ENCODE data around the gene GABPA.
"Not testable (repeated sequence)": the region's sequence is repeated elsewhere in the genome, so short reads cannot be mapped to it uniquely, and the experiment has no call there.

The GABPA gene

DNA sequence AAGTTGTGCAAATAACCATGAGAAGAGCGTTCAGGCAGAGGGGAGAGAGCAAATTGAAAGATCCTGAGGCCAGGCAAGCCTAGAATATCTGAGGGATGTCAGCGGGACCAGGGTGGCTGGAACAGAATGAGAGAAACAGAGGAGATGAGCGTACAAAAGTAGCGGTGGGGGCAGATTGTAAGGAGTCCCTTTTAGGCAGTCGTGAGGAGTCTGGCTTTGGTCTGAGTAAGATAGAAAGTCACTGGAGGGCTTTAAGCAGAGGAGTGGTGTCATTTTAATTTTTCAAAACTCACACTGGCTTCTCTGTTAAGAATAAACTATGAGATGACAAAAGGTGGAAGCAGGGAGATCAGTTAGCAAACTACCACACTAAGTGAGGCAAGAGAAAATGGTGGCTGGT lies 24.2 kb upstream of the GABPA start:
- no peak overlapping the region for H3K4me3 ChIP-seq (ENCODE audit: low read length in 2 of 2)
- H3K36me3 ChIP-seq (ENCODE audit: control insufficient read depth in 2 of 2, insufficient read depth in 2 of 2, low read length in 2 of 2): peaks cover 0 to 5% of the 10 kb centered on the region in 2 donors
- H3K4me1 ChIP-seq (ENCODE audit: control insufficient read depth in 2 of 2, insufficient read depth in 2 of 2, low read length in 2 of 2): no peaks in the 10 kb centered on the region
- no peaks in the 10 kb centered on the region for H3K9me3 ChIP-seq (ENCODE audit: control insufficient read depth in 2 of 2, low read length in 2 of 2)
- no peak overlapping the region for H3K27ac ChIP-seq (ENCODE audit: low read depth in 2 of 2, low read length in 2 of 2)
- H3K9ac ChIP-seq (ENCODE audit: low read depth in 1 of 2, low read length in 2 of 2): no peak overlapping the region
- no peaks in the 10 kb centered on the region for H3K27me3 ChIP-seq (ENCODE audit: control insufficient read depth in 2 of 2, insufficient read depth in 2 of 2, low read length in 2 of 2)

DNA sequence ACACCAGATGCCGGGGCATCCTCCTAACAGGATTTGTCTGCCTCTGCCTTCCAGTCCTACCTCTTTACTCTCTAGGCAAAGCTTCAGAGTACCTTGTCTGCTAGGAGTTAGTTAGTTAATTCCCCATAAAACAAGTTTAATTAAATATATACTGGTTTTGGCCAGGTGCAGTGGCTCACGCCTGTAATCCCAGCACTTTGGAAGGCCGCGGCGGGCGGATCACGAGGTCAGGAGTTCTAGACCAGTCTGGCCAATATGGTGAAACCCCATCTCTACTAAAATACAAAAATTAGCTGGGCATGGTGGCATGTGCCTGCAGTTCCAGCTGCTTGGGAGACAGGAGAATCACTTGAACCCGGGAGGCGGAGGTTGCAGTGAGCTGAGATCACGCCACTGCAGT lies 20.7 kb upstream of the GABPA start:
- H3K9me3 ChIP-seq (ENCODE audit: control insufficient read depth in 2 of 2, low read length in 2 of 2); H3K27ac ChIP-seq (ENCODE audit: low read depth in 2 of 2, low read length in 2 of 2); H3K9ac ChIP-seq (ENCODE audit: low read depth in 1 of 2, low read length in 2 of 2); H3K4me3 ChIP-seq (ENCODE audit: low read length in 2 of 2); H3K27me3 ChIP-seq (ENCODE audit: control insufficient read depth in 2 of 2, insufficient read depth in 2 of 2, low read length in 2 of 2); H3K4me1 ChIP-seq (ENCODE audit: control insufficient read depth in 2 of 2, insufficient read depth in 2 of 2, low read length in 2 of 2): not testable (repeated sequence)
- peaks cover 0 to 18% of the 10 kb centered on the region in 2 donors for H3K36me3 ChIP-seq (ENCODE audit: control insufficient read depth in 2 of 2, insufficient read depth in 2 of 2, low read length in 2 of 2)

DNA sequence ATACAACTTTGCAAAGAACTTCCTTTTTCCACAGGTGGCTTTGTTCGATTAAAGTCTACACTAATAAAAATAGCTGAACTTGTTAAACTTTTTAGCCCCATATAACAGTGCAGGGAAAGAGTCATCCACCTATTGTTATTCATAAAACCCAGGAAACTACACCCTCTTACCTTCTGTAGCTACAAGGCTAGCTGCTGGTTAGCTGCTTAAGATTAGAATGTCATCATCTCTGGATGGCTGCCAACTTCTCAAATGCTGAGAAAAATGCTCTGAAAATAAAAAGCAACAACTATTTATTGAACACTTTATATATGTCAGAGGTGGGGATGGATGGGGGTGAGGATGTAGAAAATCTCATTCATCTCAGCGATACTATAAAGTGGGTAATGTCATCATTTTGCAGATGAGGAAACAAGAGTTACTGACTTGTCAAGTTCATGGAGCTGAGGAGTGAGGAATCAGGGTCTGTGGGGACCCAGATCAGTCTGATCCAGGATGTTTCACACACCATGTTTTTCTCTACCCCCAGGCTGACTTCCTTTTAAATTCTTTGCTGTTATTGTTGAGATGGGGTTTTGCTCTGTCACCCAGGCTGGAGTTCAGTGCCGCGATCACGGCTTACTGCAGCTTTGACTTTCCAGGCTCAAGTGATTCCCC lies 17.2 kb upstream of the GABPA start:
- H3K9me3 ChIP-seq (ENCODE audit: control insufficient read depth in 2 of 2, low read length in 2 of 2): no peaks in the 10 kb centered on the region
- no peaks in the 10 kb centered on the region for H3K4me1 ChIP-seq (ENCODE audit: control insufficient read depth in 2 of 2, insufficient read depth in 2 of 2, low read length in 2 of 2)
- no peaks in the 10 kb centered on the region for H3K27me3 ChIP-seq (ENCODE audit: control insufficient read depth in 2 of 2, insufficient read depth in 2 of 2, low read length in 2 of 2)
- H3K4me3 ChIP-seq (ENCODE audit: low read length in 2 of 2): no peak overlapping the region
- H3K9ac ChIP-seq (ENCODE audit: low read depth in 1 of 2, low read length in 2 of 2): no peak overlapping the region
- H3K27ac ChIP-seq (ENCODE audit: low read depth in 2 of 2, low read length in 2 of 2): no peak overlapping the region
- peaks cover 8 to 26% of the 10 kb centered on the region in 2 donors for H3K36me3 ChIP-seq (ENCODE audit: control insufficient read depth in 2 of 2, insufficient read depth in 2 of 2, low read length in 2 of 2)

DNA sequence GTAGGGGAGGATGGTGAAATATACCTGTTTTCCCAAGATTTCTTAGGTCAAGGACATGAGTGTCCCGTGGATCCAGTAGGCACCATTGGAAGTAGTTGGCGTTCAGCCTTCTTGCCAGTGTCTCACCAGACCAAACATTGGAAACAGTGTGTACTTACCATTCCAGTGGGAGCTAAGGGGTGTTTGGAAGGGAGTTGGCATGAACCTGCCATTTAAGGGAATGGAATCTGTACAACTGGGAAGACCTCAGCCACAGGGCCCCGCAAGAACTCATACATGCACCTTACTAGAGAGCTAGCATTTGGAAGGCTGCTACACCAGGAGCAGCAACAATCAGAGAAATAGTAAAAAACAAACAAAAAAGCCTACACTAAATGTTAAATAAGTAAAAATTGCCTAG lies 12.8 kb upstream of the GABPA start:
- Histone ChIP-seq H3K9me3 (ENCODE audit: control insufficient read depth in 2 of 2, low read length in 2 of 2) (no peaks in the 10 kb centered on the region), H3K36me3 (ENCODE audit: control insufficient read depth in 2 of 2, insufficient read depth in 2 of 2, low read length in 2 of 2) (peaks cover 39 to 47% of the 10 kb centered on the region in 2 donors), H3K9ac (ENCODE audit: low read depth in 1 of 2, low read length in 2 of 2) (no peak overlapping the region), H3K27ac (ENCODE audit: low read depth in 2 of 2, low read length in 2 of 2) (no peak overlapping the region), H3K4me3 (ENCODE audit: low read length in 2 of 2) (no peak overlapping the region), H3K27me3 (ENCODE audit: control insufficient read depth in 2 of 2, insufficient read depth in 2 of 2, low read length in 2 of 2) (no peaks in the 10 kb centered on the region), H3K4me1 (ENCODE audit: control insufficient read depth in 2 of 2, insufficient read depth in 2 of 2, low read length in 2 of 2) (no peaks in the 10 kb centered on the region)

DNA sequence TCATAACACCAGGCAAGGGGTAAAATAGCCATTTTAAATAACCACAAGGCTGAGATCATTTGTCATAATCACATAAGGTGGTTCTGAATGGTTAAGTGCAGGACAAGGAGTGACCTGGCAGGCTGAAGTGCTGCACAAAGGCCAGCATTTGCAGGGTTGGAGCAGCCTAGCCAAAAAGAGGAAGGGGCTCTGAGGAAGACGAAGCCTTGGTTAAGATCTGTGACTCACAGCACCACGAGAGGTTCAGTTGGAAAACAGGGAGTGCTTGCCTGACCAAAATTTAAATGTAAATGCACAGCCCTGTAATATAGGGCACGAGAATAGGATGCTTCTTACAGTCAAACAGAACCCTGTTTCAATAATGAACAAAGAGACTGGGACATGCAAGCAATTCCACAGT lies 12.1 kb upstream of the GABPA start:
- peaks cover 42 to 52% of the 10 kb centered on the region in 2 donors for H3K36me3 ChIP-seq (ENCODE audit: control insufficient read depth in 2 of 2, insufficient read depth in 2 of 2, low read length in 2 of 2)
- no peaks in the 10 kb centered on the region for H3K27me3 ChIP-seq (ENCODE audit: control insufficient read depth in 2 of 2, insufficient read depth in 2 of 2, low read length in 2 of 2)
- H3K27ac ChIP-seq (ENCODE audit: low read depth in 2 of 2, low read length in 2 of 2): no peak overlapping the region

DNA sequence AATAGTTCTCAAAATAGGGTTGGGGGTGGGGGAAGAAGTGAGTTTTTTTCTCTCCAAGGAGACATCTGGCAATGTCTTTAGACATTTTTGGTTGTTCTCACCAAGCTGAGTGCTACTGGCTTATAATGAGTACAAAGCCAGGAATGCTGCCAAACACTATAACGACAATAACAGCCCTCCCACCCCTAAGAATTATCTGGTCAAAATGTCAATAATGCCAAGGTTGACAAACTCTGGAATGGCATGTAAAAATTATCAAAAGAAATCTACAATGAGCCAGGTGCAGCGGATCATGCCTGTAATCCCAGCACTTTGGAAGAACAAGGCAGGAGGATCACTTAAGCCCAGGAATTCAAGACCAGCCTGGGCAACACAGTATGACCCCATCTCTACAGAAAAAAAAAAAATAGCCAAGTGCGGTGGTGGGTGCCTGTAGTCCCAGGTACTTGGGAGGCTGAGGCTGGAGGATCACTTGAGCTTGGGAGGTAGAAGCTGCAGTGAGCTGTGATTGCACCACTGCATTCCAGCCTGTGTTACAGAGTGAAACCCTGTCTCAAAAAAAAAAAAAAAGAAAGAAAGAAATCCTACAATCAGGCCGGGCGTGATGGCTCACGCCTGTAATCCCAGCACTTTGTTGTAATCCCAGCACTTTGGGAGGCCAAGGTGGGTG lies 2.5 kb upstream of the GABPA start:
- H3K9ac ChIP-seq (ENCODE audit: low read depth in 1 of 2, low read length in 2 of 2): no peak overlapping the region
- no peaks in the 10 kb centered on the region for H3K27me3 ChIP-seq (ENCODE audit: control insufficient read depth in 2 of 2, insufficient read depth in 2 of 2, low read length in 2 of 2)
- peaks cover 29 to 30% of the 10 kb centered on the region in 2 donors for H3K36me3 ChIP-seq (ENCODE audit: control insufficient read depth in 2 of 2, insufficient read depth in 2 of 2, low read length in 2 of 2)
- peaks cover 11 to 17% of the 10 kb centered on the region in 2 donors for H3K4me1 ChIP-seq (ENCODE audit: control insufficient read depth in 2 of 2, insufficient read depth in 2 of 2, low read length in 2 of 2)
- no peak overlapping the region for H3K4me3 ChIP-seq (ENCODE audit: low read length in 2 of 2)
- H3K27ac ChIP-seq (ENCODE audit: low read depth in 2 of 2, low read length in 2 of 2): no peak overlapping the region
- H3K9me3 ChIP-seq (ENCODE audit: control insufficient read depth in 2 of 2, low read length in 2 of 2): no peaks in the 10 kb centered on the region

More for the DNA sequence above, 12.1 kb upstream of the GABPA start:
- no peak overlapping the region for H3K4me3 ChIP-seq (ENCODE audit: low read length in 2 of 2)
- no peak overlapping the region for H3K9ac ChIP-seq (ENCODE audit: low read depth in 1 of 2, low read length in 2 of 2)
- no peaks in the 10 kb centered on the region for H3K4me1 ChIP-seq (ENCODE audit: control insufficient read depth in 2 of 2, insufficient read depth in 2 of 2, low read length in 2 of 2)
- no peaks in the 10 kb centered on the region for H3K9me3 ChIP-seq (ENCODE audit: control insufficient read depth in 2 of 2, low read length in 2 of 2)

DNA sequence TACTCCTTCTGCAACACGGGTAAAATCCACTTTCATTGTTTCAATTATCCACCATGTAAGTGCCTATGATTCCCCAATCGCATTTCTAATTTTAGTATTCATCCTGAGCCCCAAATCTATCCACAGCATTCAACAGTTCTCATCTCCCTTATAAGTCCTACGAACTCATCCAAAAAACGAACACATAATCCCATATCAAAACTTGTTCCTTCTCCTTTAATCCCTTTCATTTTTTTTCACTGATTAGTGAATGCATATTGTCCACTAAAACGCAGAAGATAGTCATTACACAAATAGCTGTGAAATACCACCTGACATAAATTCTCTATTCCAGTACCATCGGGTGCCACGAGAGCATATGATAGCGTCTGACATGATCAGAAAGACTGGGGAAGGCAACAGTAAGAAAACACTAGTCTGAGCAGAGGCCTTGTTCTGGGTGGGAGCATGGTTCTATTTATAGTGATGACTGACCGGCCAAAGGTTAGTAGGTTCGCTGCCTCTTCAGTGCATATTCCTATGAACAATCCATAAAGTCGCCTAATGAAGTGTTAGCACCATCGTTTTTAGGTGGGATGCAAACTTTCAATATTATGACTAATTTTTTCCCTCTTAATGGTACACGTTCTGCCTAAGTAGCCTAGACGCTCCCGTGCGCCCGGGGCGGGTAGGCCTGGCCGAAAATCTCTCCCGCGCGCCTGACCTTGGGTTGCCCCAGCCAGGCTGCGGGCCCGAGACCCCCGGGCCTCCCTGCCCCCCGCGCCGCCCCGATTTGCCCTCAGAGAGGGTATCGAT lies 716 bp upstream of the GABPA start:
- H3K4me1 ChIP-seq (ENCODE audit: control insufficient read depth in 2 of 2, insufficient read depth in 2 of 2, low read length in 2 of 2): peaks cover 11 to 17% of the 10 kb centered on the region in 2 donors
- peak overlapping the region; percentile 88 to 96 for H3K9ac ChIP-seq (ENCODE audit: low read depth in 1 of 2, low read length in 2 of 2)
- H3K36me3 ChIP-seq (ENCODE audit: control insufficient read depth in 2 of 2, insufficient read depth in 2 of 2, low read length in 2 of 2): peaks cover 12% of the 10 kb centered on the region in 2 donors
- H3K27me3 ChIP-seq (ENCODE audit: control insufficient read depth in 2 of 2, insufficient read depth in 2 of 2, low read length in 2 of 2): no peaks in the 10 kb centered on the region
- H3K9me3 ChIP-seq (ENCODE audit: control insufficient read depth in 2 of 2, low read length in 2 of 2): no peaks in the 10 kb centered on the region
- peak overlapping the region; percentile 97 to 98 for H3K27ac ChIP-seq (ENCODE audit: low read depth in 2 of 2, low read length in 2 of 2)
- H3K4me3 ChIP-seq (ENCODE audit: low read length in 2 of 2): peak overlapping the region; percentile 93 to 96

DNA sequence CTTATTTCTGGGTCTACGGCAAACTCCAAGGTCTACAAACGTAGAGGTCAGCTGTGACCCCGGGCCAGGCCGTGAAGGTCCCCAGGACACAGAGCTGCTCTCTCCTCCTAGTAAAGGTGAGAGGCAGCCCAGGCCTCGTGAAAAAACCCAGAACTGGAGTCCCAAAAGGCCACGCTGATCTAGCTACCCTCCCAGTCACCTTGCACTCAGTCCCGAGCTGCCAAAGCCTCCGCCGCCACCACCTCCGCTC lies 193 bp upstream of the GABPA start:
- Histone ChIP-seq H3K27me3 (ENCODE audit: control insufficient read depth in 2 of 2, insufficient read depth in 2 of 2, low read length in 2 of 2) (no peaks in the 10 kb centered on the region), H3K4me1 (ENCODE audit: control insufficient read depth in 2 of 2, insufficient read depth in 2 of 2, low read length in 2 of 2) (peaks cover 11 to 17% of the 10 kb centered on the region in 2 donors), H3K4me3 (ENCODE audit: low read length in 2 of 2) (peak overlapping the region; percentile 93 to 96), H3K9ac (ENCODE audit: low read depth in 1 of 2, low read length in 2 of 2) (peak overlapping the region; percentile 88 to 96), H3K9me3 (ENCODE audit: control insufficient read depth in 2 of 2, low read length in 2 of 2) (no peaks in the 10 kb centered on the region), H3K27ac (ENCODE audit: low read depth in 2 of 2, low read length in 2 of 2) (peak overlapping the region; percentile 97 to 98), H3K36me3 (ENCODE audit: control insufficient read depth in 2 of 2, insufficient read depth in 2 of 2, low read length in 2 of 2) (peaks cover 7 to 8% of the 10 kb centered on the region in 2 donors)

DNA sequence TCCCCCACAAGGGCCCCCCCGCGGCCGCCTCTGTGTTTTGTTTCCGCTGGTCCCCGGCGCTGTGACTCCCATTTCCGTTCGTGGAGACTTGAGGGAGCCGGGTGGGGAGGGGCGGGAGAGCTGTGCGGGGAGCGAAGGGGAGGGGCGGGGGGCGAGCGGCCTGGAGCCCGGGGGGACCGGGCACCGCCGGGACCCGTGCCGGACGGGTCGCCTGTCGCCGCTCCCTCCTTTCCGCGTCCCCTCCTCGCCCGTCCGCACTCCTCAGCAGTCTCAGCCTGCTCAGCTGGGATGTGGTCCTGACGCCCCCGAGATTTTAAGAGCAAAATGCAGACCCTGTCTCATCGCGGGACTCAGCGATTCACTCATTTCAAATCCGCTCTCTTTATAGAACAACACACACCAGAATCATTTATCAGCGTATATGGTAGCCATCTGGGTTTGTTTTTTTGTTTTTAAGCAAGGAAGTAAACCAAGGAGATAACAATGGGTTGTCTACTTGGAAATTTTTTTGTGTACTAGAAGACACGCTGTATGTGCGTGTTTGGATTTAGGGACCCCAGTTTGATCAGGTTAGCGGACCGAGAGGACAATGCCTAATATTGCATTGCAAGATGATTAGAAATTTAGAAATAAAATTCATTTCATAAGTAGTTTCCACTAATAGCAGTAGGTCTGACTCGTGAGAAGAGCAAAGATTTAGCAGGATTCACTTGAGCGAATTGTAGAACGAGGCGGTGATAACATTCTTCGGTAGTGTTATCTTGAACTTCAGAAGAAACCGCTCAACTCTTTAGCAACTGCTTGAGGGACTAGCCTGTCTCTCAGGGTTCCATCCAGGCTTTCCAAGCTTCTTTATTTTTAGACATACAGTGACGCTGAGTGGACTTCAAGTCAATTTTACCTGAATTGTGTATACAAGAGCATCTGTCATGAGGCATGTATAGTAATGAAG lies 1.1 kb downstream of the GABPA start:
- Histone ChIP-seq H3K27me3 (ENCODE audit: control insufficient read depth in 2 of 2, insufficient read depth in 2 of 2, low read length in 2 of 2) (no peaks in the 10 kb centered on the region), H3K36me3 (ENCODE audit: control insufficient read depth in 2 of 2, insufficient read depth in 2 of 2, low read length in 2 of 2) (no peaks in the 10 kb centered on the region), H3K4me3 (ENCODE audit: low read length in 2 of 2) (peak overlapping the region; percentile 93 to 96), H3K4me1 (ENCODE audit: control insufficient read depth in 2 of 2, insufficient read depth in 2 of 2, low read length in 2 of 2) (peaks cover 11 to 17% of the 10 kb centered on the region in 2 donors), H3K27ac (ENCODE audit: low read depth in 2 of 2, low read length in 2 of 2) (peak overlapping the region; percentile 97 to 98), H3K9me3 (ENCODE audit: control insufficient read depth in 2 of 2, low read length in 2 of 2) (no peaks in the 10 kb centered on the region), H3K9ac (ENCODE audit: low read depth in 1 of 2, low read length in 2 of 2) (peak overlapping the region; percentile 94 to 96)

Data from mucosa of rectum (tissue), 2 donors.